DND-41 (cell line): Measurements from ENCODE around the gene KIF22.

Source experiments
- ATAC-seq: fragments of 200-7000 bp; cut with Tn5 transposase; 3 replicates; pipeline ENCODE4 v1.9.1; 2021; ENCODE audit warnings: low read depth; ENCODE audit not compliant: insufficient read depth
- DNase-seq: peaks from one replicate; pipeline ENCODE4 v3.0.0-alpha.2; 2020
- H2AFZ ChIP-seq: 2 replicates; pipeline ENCODE4 v1.6.0; 2012; ENCODE audit warnings: low read depth, low read length
- H3K27ac ChIP-seq: 2 replicates; pipeline ENCODE4 v1.5.1; 2012; ENCODE audit warnings: low read length, inconsistent platforms
- H3K27me3 ChIP-seq: fragments of 200-600 bp; sonication (generic); 2 replicates; pipeline ENCODE4 v1.6.0; 2012; ENCODE audit warnings: low read length, mild to moderate bottlenecking, inconsistent platforms; ENCODE audit not compliant: insufficient read depth, poor library complexity
- H3K36me3 ChIP-seq: 2 replicates; pipeline ENCODE4 v1.5.1; 2012; ENCODE audit warnings: low read length, inconsistent platforms; ENCODE audit not compliant: insufficient read depth
- H3K4me1 ChIP-seq: 2 replicates; pipeline ENCODE4 v1.5.1; 2012; ENCODE audit warnings: mild to moderate bottlenecking, low read length; ENCODE audit not compliant: insufficient read depth
- H3K4me2 ChIP-seq: 2 replicates; pipeline ENCODE4 v1.6.0; 2012; ENCODE audit warnings: mild to moderate bottlenecking, moderate library complexity, low read length, inconsistent platforms; ENCODE audit not compliant: insufficient read depth
- H3K4me3 ChIP-seq, 2 experiments: fragments of 200-600 bp in 1 of 2; shearing (Covaris generic) in 1 of 2; 2 replicates each; pipeline ENCODE4 v1.5.1; 2012 to 2016; ENCODE audit warnings: inconsistent platforms in 2 of 2, low read length in 2 of 2, mild to moderate bottlenecking in 2 of 2, low read depth in 1 of 2, moderate library complexity in 1 of 2
- H3K79me2 ChIP-seq: 2 replicates; pipeline ENCODE4 v1.6.0; 2012; ENCODE audit warnings: low read length, inconsistent platforms; ENCODE audit not compliant: insufficient read depth
- H3K9ac ChIP-seq: 2 replicates; pipeline ENCODE4 v1.6.0; 2012; ENCODE audit warnings: low read depth, mild to moderate bottlenecking, inconsistent platforms, low read length, moderate library complexity
- H3K9me3 ChIP-seq: 2 replicates; pipeline ENCODE4 v1.5.1; 2012; ENCODE audit warnings: low read length, moderate library complexity, mild to moderate bottlenecking, inconsistent platforms; ENCODE audit not compliant: insufficient read depth, severe bottlenecking
- H4K20me1 ChIP-seq: 2 replicates; pipeline ENCODE4 v1.6.0; 2012; ENCODE audit warnings: low read length; ENCODE audit not compliant: insufficient read depth
- EZH2 ChIP-seq: IDR thresholded peaks from 3 replicates; pipeline ENCODE4 v1.6.1; 2012; ENCODE audit warnings: borderline replicate concordance, low read depth, mild to moderate bottlenecking, moderate library complexity, low read length, inconsistent platforms; ENCODE audit not compliant: severe bottlenecking
- TF ChIP-seq, protein P1 (sequence below): IDR thresholded peaks from 2 replicates; pipeline ENCODE4 v1.5.1; 2012; ENCODE audit warnings: borderline replicate concordance, low read length, moderate library complexity, mild to moderate bottlenecking; ENCODE audit not compliant: poor library complexity, severe bottlenecking; ENCODE audit errors: extremely low read depth

Gene KIF22

DNA sequence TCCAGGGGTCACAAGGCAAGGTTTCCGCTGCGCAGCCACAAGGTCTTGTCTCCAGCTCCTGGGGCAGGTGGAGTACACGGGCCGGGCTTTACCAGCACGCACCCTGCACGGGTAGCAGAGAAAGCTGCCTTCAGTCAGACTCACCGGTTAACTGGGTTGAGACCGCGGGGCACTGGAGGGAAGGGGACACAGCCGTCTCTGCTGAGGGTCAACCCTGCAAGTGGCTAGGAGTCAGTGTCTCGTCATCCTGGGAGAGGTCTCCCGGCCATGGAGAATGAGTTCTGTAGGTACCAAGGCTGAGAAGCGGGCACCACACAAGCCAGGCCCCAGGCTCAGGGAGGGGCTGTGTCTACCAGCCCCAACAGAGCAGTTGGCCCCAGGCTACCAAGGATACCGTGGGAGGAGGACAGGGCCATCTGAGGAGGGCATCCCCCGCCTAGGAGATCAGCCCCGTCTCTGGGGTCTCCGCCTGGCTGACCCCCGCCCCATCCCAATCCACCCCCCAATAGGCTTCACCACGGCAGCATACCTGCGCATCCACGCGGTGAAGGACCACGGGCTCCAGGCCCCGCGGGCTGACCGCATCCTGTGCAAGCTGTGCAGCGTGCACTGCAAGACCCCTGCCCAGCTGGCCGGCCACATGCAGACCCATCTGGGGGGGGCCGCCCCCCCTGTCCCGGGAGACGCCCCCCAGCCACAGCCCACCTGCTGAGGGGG lies 18.6 kb downstream of the KIF22 start:
- Histone ChIP-seq H3K9me3 (no peaks in the 10 kb centered on the region), H3K4me2 (peak overlapping the region; percentile 96), H3K27me3 (no peaks in the 10 kb centered on the region), H2AFZ (no peak overlapping the region), H3K36me3 (peaks cover 49% of the 10 kb centered on the region), H3K4me3 (peak overlapping the region in 1 of 2 experiments; percentile 96; a peak in 2 of 4 replicates), H3K79me2 (peaks cover 48% of the 10 kb centered on the region), H3K9ac (peak overlapping the region; percentile 99), H3K27ac (peak overlapping the region; percentile 99), H3K4me1 (peaks cover 67% of the 10 kb centered on the region), H4K20me1 (peaks cover 36% of the 10 kb centered on the region)
- DNase-seq (no peak), ATAC-seq (no peak)
- no peak for TF ChIP-seq EZH2
- TF ChIP-seq, protein P1, sequence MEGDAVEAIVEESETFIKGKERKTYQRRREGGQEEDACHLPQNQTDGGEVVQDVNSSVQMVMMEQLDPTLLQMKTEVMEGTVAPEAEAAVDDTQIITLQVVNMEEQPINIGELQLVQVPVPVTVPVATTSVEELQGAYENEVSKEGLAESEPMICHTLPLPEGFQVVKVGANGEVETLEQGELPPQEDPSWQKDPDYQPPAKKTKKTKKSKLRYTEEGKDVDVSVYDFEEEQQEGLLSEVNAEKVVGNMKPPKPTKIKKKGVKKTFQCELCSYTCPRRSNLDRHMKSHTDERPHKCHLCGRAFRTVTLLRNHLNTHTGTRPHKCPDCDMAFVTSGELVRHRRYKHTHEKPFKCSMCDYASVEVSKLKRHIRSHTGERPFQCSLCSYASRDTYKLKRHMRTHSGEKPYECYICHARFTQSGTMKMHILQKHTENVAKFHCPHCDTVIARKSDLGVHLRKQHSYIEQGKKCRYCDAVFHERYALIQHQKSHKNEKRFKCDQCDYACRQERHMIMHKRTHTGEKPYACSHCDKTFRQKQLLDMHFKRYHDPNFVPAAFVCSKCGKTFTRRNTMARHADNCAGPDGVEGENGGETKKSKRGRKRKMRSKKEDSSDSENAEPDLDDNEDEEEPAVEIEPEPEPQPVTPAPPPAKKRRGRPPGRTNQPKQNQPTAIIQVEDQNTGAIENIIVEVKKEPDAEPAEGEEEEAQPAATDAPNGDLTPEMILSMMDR: no peak

DNA sequence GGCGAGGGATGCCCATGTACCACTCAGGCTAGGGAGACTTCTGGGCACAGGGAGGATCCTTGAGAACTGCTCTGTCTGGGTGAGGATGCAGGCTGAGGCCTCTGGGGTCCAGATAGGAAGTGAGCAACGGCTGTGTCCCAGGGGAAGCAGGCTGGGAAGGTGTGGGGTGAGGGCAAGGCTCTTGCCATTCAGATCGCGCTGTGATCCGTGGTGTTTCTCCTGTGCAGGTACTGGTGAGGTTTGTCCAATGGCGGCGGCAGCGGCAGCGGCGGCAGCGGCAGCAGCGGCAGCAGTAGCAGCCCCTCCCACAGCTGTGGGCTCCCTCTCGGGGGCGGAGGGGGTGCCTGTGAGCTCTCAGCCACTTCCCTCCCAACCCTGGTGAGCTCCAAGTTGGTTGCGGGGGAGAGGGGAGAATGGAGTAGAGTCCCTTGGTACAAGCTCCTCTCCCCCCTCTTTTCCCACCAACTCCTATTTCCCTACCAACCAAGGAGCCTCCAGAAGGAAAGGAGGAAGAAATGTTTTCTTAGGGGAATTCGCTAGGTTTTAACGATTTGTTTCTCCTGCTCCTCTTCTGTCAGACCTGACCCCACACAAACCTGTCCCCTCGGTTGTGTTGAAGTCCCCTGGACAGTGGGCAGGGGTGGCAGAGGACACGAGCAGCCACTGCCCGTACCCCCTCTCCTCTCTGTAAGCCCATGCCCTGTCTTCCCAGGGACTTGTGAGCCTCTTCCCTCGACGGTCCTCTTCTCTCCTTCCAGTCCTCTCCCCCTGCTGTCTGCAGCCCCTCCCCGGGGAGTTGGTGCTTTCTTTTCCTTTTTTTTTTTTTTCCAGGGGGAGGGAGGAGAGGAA lies 19.5 kb downstream of the KIF22 start:
- DNase-seq (peak; percentile 45), ATAC-seq (no peak)
- Histone ChIP-seq H3K79me2 (peaks cover 50% of the 10 kb centered on the region), H3K4me1 (peaks cover 67% of the 10 kb centered on the region), H3K4me3 (peak overlapping the region in 1 of 2 experiments; percentile 11; a peak in 1 of 4 replicates), H3K9ac (no peak overlapping the region; the same call in 1 of the 2 replicates), H2AFZ (no peak overlapping the region), H3K27ac (peak overlapping the region; percentile 6; the same call in 1 of the 2 replicates), H4K20me1 (peaks cover 36% of the 10 kb centered on the region), H3K27me3 (no peaks in the 10 kb centered on the region), H3K36me3 (peaks cover 41% of the 10 kb centered on the region), H3K9me3 (no peaks in the 10 kb centered on the region), H3K4me2 (peak overlapping the region; percentile 96)
- no peak for TF ChIP-seq EZH2
- TF ChIP-seq, protein P1: no peak

DNA sequence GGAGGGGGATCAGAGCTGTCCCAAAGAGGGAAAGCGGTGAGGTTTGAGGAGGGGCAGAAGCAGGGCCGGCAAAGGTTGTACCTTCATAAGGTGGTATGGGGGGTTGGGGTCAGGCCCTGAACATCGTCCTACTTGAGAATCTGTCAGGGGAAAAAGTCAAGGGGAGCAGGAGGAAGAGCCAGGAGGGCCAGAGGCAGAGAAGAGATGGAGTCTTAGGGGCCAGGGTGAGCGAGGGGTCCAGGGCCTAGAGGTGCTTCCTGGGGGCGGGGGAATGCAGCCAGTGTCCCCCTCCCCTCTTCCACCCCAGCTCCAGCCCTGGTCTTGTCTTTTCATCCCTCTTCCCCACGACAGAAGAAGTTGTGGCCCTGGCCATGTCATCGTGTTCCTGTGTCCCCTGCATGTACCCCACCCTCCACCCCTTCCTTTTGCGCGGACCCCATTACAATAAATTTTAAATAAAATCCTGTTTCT lies 20.2 kb downstream of the KIF22 start:
- H3K36me3 ChIP-seq: peaks cover 40% of the 10 kb centered on the region
- no peak overlapping the region for H2AFZ ChIP-seq
- no peak for DNase-seq
- TF ChIP-seq, protein P1: no peak
- TF ChIP-seq EZH2: no peak
- no peak overlapping the region for H3K4me3 ChIP-seq
- H4K20me1 ChIP-seq: peaks cover 36% of the 10 kb centered on the region
- H3K9ac ChIP-seq: no peak overlapping the region
- no peak overlapping the region for H3K27ac ChIP-seq
- peaks cover 69% of the 10 kb centered on the region for H3K4me1 ChIP-seq
- peak overlapping the region; percentile 96; the same call in 1 of the 2 replicates for H3K4me2 ChIP-seq
- no peaks in the 10 kb centered on the region for H3K9me3 ChIP-seq
- H3K27me3 ChIP-seq: no peaks in the 10 kb centered on the region
- ATAC-seq: no peak
- H3K79me2 ChIP-seq: peaks cover 50% of the 10 kb centered on the region
